Hepatocyte (in vitro differentiated cells): ENCODE results near the gene CALHM6. TPM values are rescaled to one million over a fixed set of nuclear protein-coding genes. Genes with fewer than 3 reads are reported as not detected.

Experiments used
- DNase-seq: peaks from one replicate; pipeline ENCODE4 v3.0.0-alpha.2; 2016; ENCODE audit warnings: low spot score
- H2AFZ ChIP-seq: fragments of 200-600 bp; sonication (generic); 2 replicates; pipeline ENCODE4 v1.6.0; 2016; ENCODE audit warnings: antibody characterized with exemption, mild to moderate bottlenecking
- H3K27ac ChIP-seq: fragments of 200-600 bp; sonication (generic); 2 replicates; pipeline ENCODE4 v1.5.1; 2016; ENCODE audit warnings: mild to moderate bottlenecking
- H3K27me3 ChIP-seq: fragments of 200-600 bp; sonication (generic); 2 replicates; pipeline ENCODE4 v1.6.1; 2016
- H3K36me3 ChIP-seq: fragments of 200-600 bp; sonication (generic); replicated peaks from 2 replicates; pipeline ENCODE4 v1.5.1; 2016; ENCODE audit warnings: low read depth; ENCODE audit not compliant: insufficient read depth
- H3K4me1 ChIP-seq: fragments of 200-600 bp; sonication (generic); 2 replicates; pipeline ENCODE4 v1.5.1; 2016; ENCODE audit warnings: mild to moderate bottlenecking, moderate library complexity; ENCODE audit not compliant: insufficient read depth
- H3K4me2 ChIP-seq: fragments of 200-600 bp; sonication (generic); 2 replicates; pipeline ENCODE4 v1.6.0; 2016
- H3K4me3 ChIP-seq: fragments of 200-600 bp; sonication (generic); 2 replicates; pipeline ENCODE4 v1.5.1; 2016; ENCODE audit warnings: mild to moderate bottlenecking
- H3K79me2 ChIP-seq: fragments of 200-600 bp; sonication (generic); 2 replicates; pipeline ENCODE4 v1.6.0; 2017; ENCODE audit warnings: mild to moderate bottlenecking
- H3K9me2 ChIP-seq: fragments of 200-600 bp; sonication (generic); replicated peaks from 2 replicates; pipeline ENCODE4 v1.6.0; 2017; ENCODE audit warnings: mild to moderate bottlenecking; ENCODE audit not compliant: insufficient read depth
- H3K9me3 ChIP-seq: fragments of 200-600 bp; sonication (generic); 2 replicates; pipeline ENCODE4 v1.5.1; 2016; ENCODE audit warnings: low read depth, mild to moderate bottlenecking
- H4K20me1 ChIP-seq: fragments of 200-600 bp; sonication (generic); 2 replicates; pipeline ENCODE4 v1.6.0; 2016; ENCODE audit warnings: mild to moderate bottlenecking; ENCODE audit not compliant: insufficient read depth, poor library complexity, severe bottlenecking
- EZH2 ChIP-seq: fragments of 200-600 bp; sonication (generic); IDR thresholded peaks from 2 replicates; pipeline ENCODE4 v1.6.1; 2016; ENCODE audit warnings: antibody characterized with exemption, mild to moderate bottlenecking, borderline replicate concordance
- EZH2phosphoT487 ChIP-seq: fragments of 200-600 bp; sonication (generic); IDR thresholded peaks from one replicate; pipeline ENCODE4 v1.6.1; 2018; ENCODE audit warnings: antibody characterized with exemption, mild to moderate bottlenecking, low read depth, moderate library complexity; ENCODE audit not compliant: unreplicated experiment, severe bottlenecking
- WGBS: methylation state at CpG from one replicate; pipeline ENCODE4 v1.1.6; 2016; ENCODE audit warnings: low lambda C conversion rate; ENCODE audit errors: missing lambda C conversion rate; 5-methylcytosine and 5-hydroxymethylcytosine counted together
- polyA plus RNA-seq: library from polyadenylated mRNA; unstranded; fragments of >200 nt; fragmentation: Nextera tagmentation; extraction: Ambion mirVana; gene quantifications from 2 replicates; pipeline ENCODE4 v1.2.1, GENCODE V29; 2016
- total RNA-seq: library from RNA; depleted of rRNA; stranded (reverse); fragments of >200 nt; gene quantifications from 2 replicates; pipeline ENCODE4 v1.2.3, GENCODE V29; 2014
- TF ChIP-seq, protein P1 (sequence below): fragments of 200-600 bp; sonication (generic); IDR thresholded peaks from 2 replicates; pipeline ENCODE4 v1.5.1; 2016; ENCODE audit warnings: antibody characterized with exemption, mild to moderate bottlenecking; ENCODE audit not compliant: poor library complexity

Gene CALHM6
- total and polyA plus RNA-seq, 2 experiments from 2014 or later, result 0.50 to 0.83 TPM

GRCh38 chr6:116444092-116444491, 17.1 kb upstream of the CALHM6 start:
- H3K79me2 ChIP-seq, result no peaks in the 10 kb centered on the region
- H3K4me2 ChIP-seq, result no peak overlapping the region
- H3K4me3 ChIP-seq, result no peak overlapping the region
- WGBS, result 31% methylated on average over 3 of the region's 3 CpGs
- no peaks in the 10 kb centered on the region for H3K9me3 ChIP-seq
- no peaks in the 10 kb centered on the region for H4K20me1 ChIP-seq
- H3K9me2 ChIP-seq, result no peaks in the 10 kb centered on the region
- no peak overlapping the region for H3K27ac ChIP-seq
- peaks cover 12% of the 10 kb centered on the region for H3K4me1 ChIP-seq
- H3K27me3 ChIP-seq, result no peaks in the 10 kb centered on the region
- no peak overlapping the region for H2AFZ ChIP-seq
- H3K36me3 ChIP-seq, result no peaks in the 10 kb centered on the region
- TF ChIP-seq, protein P1, sequence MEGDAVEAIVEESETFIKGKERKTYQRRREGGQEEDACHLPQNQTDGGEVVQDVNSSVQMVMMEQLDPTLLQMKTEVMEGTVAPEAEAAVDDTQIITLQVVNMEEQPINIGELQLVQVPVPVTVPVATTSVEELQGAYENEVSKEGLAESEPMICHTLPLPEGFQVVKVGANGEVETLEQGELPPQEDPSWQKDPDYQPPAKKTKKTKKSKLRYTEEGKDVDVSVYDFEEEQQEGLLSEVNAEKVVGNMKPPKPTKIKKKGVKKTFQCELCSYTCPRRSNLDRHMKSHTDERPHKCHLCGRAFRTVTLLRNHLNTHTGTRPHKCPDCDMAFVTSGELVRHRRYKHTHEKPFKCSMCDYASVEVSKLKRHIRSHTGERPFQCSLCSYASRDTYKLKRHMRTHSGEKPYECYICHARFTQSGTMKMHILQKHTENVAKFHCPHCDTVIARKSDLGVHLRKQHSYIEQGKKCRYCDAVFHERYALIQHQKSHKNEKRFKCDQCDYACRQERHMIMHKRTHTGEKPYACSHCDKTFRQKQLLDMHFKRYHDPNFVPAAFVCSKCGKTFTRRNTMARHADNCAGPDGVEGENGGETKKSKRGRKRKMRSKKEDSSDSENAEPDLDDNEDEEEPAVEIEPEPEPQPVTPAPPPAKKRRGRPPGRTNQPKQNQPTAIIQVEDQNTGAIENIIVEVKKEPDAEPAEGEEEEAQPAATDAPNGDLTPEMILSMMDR, result peak; percentile 46
- TF ChIP-seq EZH2 (no peak), EZH2phosphoT487 (no peak)
- peak; percentile 37 for DNase-seq

- no peaks in the 10 kb centered on the region for H3K27me3 ChIP-seq
- no peak for DNase-seq
- H3K36me3 ChIP-seq, result no peaks in the 10 kb centered on the region
- no peaks in the 10 kb centered on the region for H3K9me2 ChIP-seq
- peaks cover 12% of the 10 kb centered on the region for H3K4me1 ChIP-seq
- no peak overlapping the region for H3K4me3 ChIP-seq
- H3K27ac ChIP-seq, result no peak overlapping the region
- no peak overlapping the region for H3K4me2 ChIP-seq
- H3K79me2 ChIP-seq, result no peaks in the 10 kb centered on the region
- WGBS, result 96% methylated on average over 1 of the region's 1 CpG
- no peak overlapping the region for H2AFZ ChIP-seq
- TF ChIP-seq, protein P1, result no peak
- no peak for TF ChIP-seq EZH2phosphoT487
- TF ChIP-seq EZH2, result no peak
- H4K20me1 ChIP-seq, result no peaks in the 10 kb centered on the region
- no peaks in the 10 kb centered on the region for H3K9me3 ChIP-seq
Observed at GRCh38 chr6:116444575-116444974, 16.6 kb upstream of the CALHM6 start.

DNA sequence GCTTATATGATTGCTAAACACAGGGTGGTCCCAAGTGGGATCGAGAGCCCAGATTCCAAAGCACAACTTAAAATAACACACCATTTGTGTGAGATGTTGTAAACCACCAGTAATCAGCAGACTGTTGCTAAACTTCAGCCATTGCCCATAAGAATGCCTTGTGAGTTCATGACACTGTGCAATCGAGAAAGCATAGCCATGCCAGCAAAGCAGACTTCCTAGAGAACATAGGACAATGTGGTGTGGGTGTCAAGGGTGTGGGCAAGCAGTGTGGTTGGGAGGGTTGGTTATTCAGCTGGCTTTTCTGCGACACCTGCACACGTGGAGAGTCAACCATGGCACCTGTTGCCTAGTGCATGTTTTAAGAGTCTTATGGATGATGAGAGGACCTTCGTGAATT, 16.1 kb upstream of the CALHM6 start:
- Histone ChIP-seq H3K79me2 (no peaks in the 10 kb centered on the region), H3K4me3 (no peak overlapping the region), H3K4me1 (peaks cover 12% of the 10 kb centered on the region), H3K4me2 (no peak overlapping the region), H3K9me2 (no peaks in the 10 kb centered on the region), H2AFZ (no peak overlapping the region), H3K27me3 (no peaks in the 10 kb centered on the region), H4K20me1 (no peaks in the 10 kb centered on the region), H3K27ac (no peak overlapping the region), H3K36me3 (no peaks in the 10 kb centered on the region), H3K9me3 (no peaks in the 10 kb centered on the region)
- 79% methylated on average over 5 of the region's 5 CpGs for WGBS
- DNase-seq, result no peak
- TF ChIP-seq EZH2phosphoT487 (no peak), EZH2 (no peak)
- TF ChIP-seq, protein P1, result no peak

- H2AFZ ChIP-seq, result no peak overlapping the region
- no peaks in the 10 kb centered on the region for H3K36me3 ChIP-seq
- WGBS, result 30% methylated on average over 1 of the region's 1 CpG
- no peak overlapping the region for H3K4me2 ChIP-seq
- H3K9me3 ChIP-seq, result no peaks in the 10 kb centered on the region
- no peaks in the 10 kb centered on the region for H3K79me2 ChIP-seq
- H3K27me3 ChIP-seq, result no peaks in the 10 kb centered on the region
- TF ChIP-seq EZH2phosphoT487 (no peak), EZH2 (no peak)
- TF ChIP-seq, protein P1, result no peak
- H3K9me2 ChIP-seq, result no peaks in the 10 kb centered on the region
- peak overlapping the region; percentile 5 for H3K27ac ChIP-seq
- H3K4me1 ChIP-seq, result peaks cover 12% of the 10 kb centered on the region
- H3K4me3 ChIP-seq, result no peak overlapping the region
- no peaks in the 10 kb centered on the region for H4K20me1 ChIP-seq
- DNase-seq, result no peak
Observed at GRCh38 chr6:116446399-116446798, 14.8 kb upstream of the CALHM6 start.
